ENCODE measurements around the gene MYO1H. TPM values are rescaled to one million over a fixed set of nuclear protein-coding genes. Genes with fewer than 3 reads are reported as not detected.

The MYO1H gene
- total RNA-seq, 1 donor: not detected

- no peaks in the 10 kb centered on the region for H3K27me3 ChIP-seq (ENCODE audit: insufficient read depth, low read length)
- H4K20me1 ChIP-seq (ENCODE audit: insufficient read depth, low read length): peaks cover 14% of the 10 kb centered on the region
- no peaks in the 10 kb centered on the region for H3K9me3 ChIP-seq (ENCODE audit: low read depth, low read length)
- H2AFZ ChIP-seq (ENCODE audit: low read length): no peak overlapping the region
- TF ChIP-seq CTCF (IDR thresholded peaks at IDR 0.05; ENCODE audit: extremely low read depth, low read depth, low read length): no peak
- H3K79me2 ChIP-seq (ENCODE audit: insufficient read depth, low read length): peaks cover 57% of the 10 kb centered on the region
- peak; percentile 15 for DNase-seq (ENCODE audit: insufficient read length, low spot score, missing footprints)
- no peak overlapping the region for H3K4me2 ChIP-seq (ENCODE audit: insufficient read depth, low read length)
- H3K36me3 ChIP-seq (ENCODE audit: insufficient read depth, low read length): peaks cover 80% of the 10 kb centered on the region
- peaks cover 30% of the 10 kb centered on the region for H3K4me1 ChIP-seq (ENCODE audit: insufficient read depth, low read length)
- H3K4me3 ChIP-seq (ENCODE audit: insufficient read depth, low read length): no peak overlapping the region
- peak overlapping the region; percentile 12 for H3K27ac ChIP-seq (ENCODE audit: low read depth, low read length)
These were observed 99.8 kb downstream of the MYO1H start for GRCh38 chr12:109447482-109447881.

- Histone ChIP-seq H3K4me3 (ENCODE audit: insufficient read depth, low read length) (no peak overlapping the region), H3K4me2 (ENCODE audit: insufficient read depth, low read length) (no peak overlapping the region), H4K20me1 (ENCODE audit: insufficient read depth, low read length) (peaks cover 14% of the 10 kb centered on the region), H3K36me3 (ENCODE audit: insufficient read depth, low read length) (peaks cover 87% of the 10 kb centered on the region), H3K4me1 (ENCODE audit: insufficient read depth, low read length) (peaks cover 30% of the 10 kb centered on the region), H3K9me3 (ENCODE audit: low read depth, low read length) (no peaks in the 10 kb centered on the region), H3K27me3 (ENCODE audit: insufficient read depth, low read length) (no peaks in the 10 kb centered on the region), H2AFZ (ENCODE audit: low read length) (no peak overlapping the region), H3K79me2 (ENCODE audit: insufficient read depth, low read length) (peaks cover 62% of the 10 kb centered on the region), H3K27ac (ENCODE audit: low read depth, low read length) (peak overlapping the region; percentile 4)
- peak; percentile 6 for DNase-seq (ENCODE audit: insufficient read length, low spot score, missing footprints)
- TF ChIP-seq CTCF (IDR thresholded peaks at IDR 0.05; ENCODE audit: extremely low read depth, low read depth, low read length): no peak
These were observed 100.6 kb downstream of the MYO1H start for GRCh38 chr12:109448272-109448671.

GRCh38 chr12:109448707-109449390 lies 101.1 kb downstream of the MYO1H start:
- Histone ChIP-seq H3K36me3 (ENCODE audit: insufficient read depth, low read length) (peaks cover 87% of the 10 kb centered on the region), H3K79me2 (ENCODE audit: insufficient read depth, low read length) (peaks cover 68% of the 10 kb centered on the region), H4K20me1 (ENCODE audit: insufficient read depth, low read length) (peaks cover 14% of the 10 kb centered on the region), H3K4me2 (ENCODE audit: insufficient read depth, low read length) (no peak overlapping the region), H3K4me1 (ENCODE audit: insufficient read depth, low read length) (peaks cover 30% of the 10 kb centered on the region), H3K27ac (ENCODE audit: low read depth, low read length) (peak overlapping the region; percentile 4), H3K9me3 (ENCODE audit: low read depth, low read length) (no peaks in the 10 kb centered on the region), H3K4me3 (ENCODE audit: insufficient read depth, low read length) (no peak overlapping the region), H2AFZ (ENCODE audit: low read length) (no peak overlapping the region), H3K27me3 (ENCODE audit: insufficient read depth, low read length) (no peaks in the 10 kb centered on the region)
- no peak for TF ChIP-seq CTCF (IDR thresholded peaks at IDR 0.05; ENCODE audit: extremely low read depth, low read depth, low read length)
- no peak for DNase-seq (ENCODE audit: insufficient read length, low spot score, missing footprints)

- peak; percentile 51 for DNase-seq (ENCODE audit: insufficient read length, low spot score, missing footprints)
- Histone ChIP-seq H3K79me2 (ENCODE audit: insufficient read depth, low read length) (peaks cover 79% of the 10 kb centered on the region), H3K4me2 (ENCODE audit: insufficient read depth, low read length) (no peak overlapping the region), H3K27ac (ENCODE audit: low read depth, low read length) (no peak overlapping the region), H3K4me1 (ENCODE audit: insufficient read depth, low read length) (peaks cover 18% of the 10 kb centered on the region), H2AFZ (ENCODE audit: low read length) (no peak overlapping the region), H3K36me3 (ENCODE audit: insufficient read depth, low read length) (peaks cover 88% of the 10 kb centered on the region), H3K4me3 (ENCODE audit: insufficient read depth, low read length) (no peak overlapping the region), H3K27me3 (ENCODE audit: insufficient read depth, low read length) (no peaks in the 10 kb centered on the region), H4K20me1 (ENCODE audit: insufficient read depth, low read length) (peaks cover 14% of the 10 kb centered on the region), H3K9me3 (ENCODE audit: low read depth, low read length) (no peaks in the 10 kb centered on the region)
- TF ChIP-seq CTCF (IDR thresholded peaks at IDR 0.05; ENCODE audit: extremely low read depth, low read depth, low read length): no peak
These were observed 102.3 kb downstream of the MYO1H start for GRCh38 chr12:109449845-109450532.
